ENCODE measurements around the gene LIN7B. TPM values are rescaled to one million over a fixed set of nuclear protein-coding genes. Genes with fewer than 3 reads are reported as not detected.
A peak's percentile ranks its signal among the peaks of the same experiment; 100 is the strongest.

The LIN7B gene
- total and polyA plus RNA-seq, 2 of the 8 experiments (the other 6 are each of a cell fraction or from before 2014, with no cell fraction given) = 4.1 to 4.2 TPM

- TF ChIP-seq USF2 (IDR thresholded peaks at IDR 0.05; ENCODE audit: low read length) = no peak
- no peak for TF ChIP-seq YY1 (IDR thresholded peaks at IDR 0.05; ENCODE audit: low read depth, low read length)
- peak; percentile 42 for TF ChIP-seq ASH2L (IDR thresholded peaks at IDR 0.05; ENCODE audit: low read length)
- TF ChIP-seq SIX5 (IDR thresholded peaks at IDR 0.05; ENCODE audit: low read depth, low read length) = no peak
Measured at GRCh38 chr19:49119411-49120324, 5.5 kb downstream of the LIN7B start, which contains the start of gene PPFIA3 (continued).
